SU-DHL-6 (cell line): ENCODE data around the gene LMOD1.
"Not testable (repeated sequence)": the region's sequence is repeated elsewhere in the genome, so short reads cannot be mapped to it uniquely, and the experiment has no call there.

Experiments used
- H2AFZ ChIP-seq: fragments of 200-600 bp; sonication (generic); 2 replicates; pipeline ENCODE4 v1.6.1; 2014; ENCODE audit warnings: low read depth, mild to moderate bottlenecking, moderate library complexity, mixed read lengths, antibody characterized with exemption, low read length; ENCODE audit not compliant: severe bottlenecking
- H3F3A ChIP-seq: fragments of 200-600 bp; shearing (Covaris generic); 2 replicates; pipeline ENCODE4 v1.6.0; 2016; ENCODE audit warnings: antibody characterized with exemption, mild to moderate bottlenecking; ENCODE audit not compliant: insufficient read depth
- H3K27ac ChIP-seq: fragments of 200-600 bp; sonication (generic); 2 replicates; pipeline ENCODE4 v1.5.1; 2016; ENCODE audit warnings: low read depth, mild to moderate bottlenecking, low read length, moderate library complexity, mixed read lengths
- H3K27me3 ChIP-seq: fragments of 200-600 bp; sonication (generic), shearing (Covaris generic); 2 replicates; pipeline ENCODE4 v1.6.0; 2014; ENCODE audit warnings: mild to moderate bottlenecking, low read length
- H3K36me3 ChIP-seq: fragments of 200-600 bp; sonication (generic); 2 replicates; pipeline ENCODE4 v1.6.1; 2014; ENCODE audit warnings: mild to moderate bottlenecking, low read length, mixed read lengths
- H3K4me2 ChIP-seq: fragments of 300-600, 200-600 bp; shearing (Covaris generic), sonication (generic); 2 replicates; pipeline ENCODE4 v1.6.0; 2014; ENCODE audit warnings: low read length, low read depth, mild to moderate bottlenecking; ENCODE audit not compliant: poor library complexity, severe bottlenecking
- H3K4me3 ChIP-seq: fragments of 200-600 bp; sonication (generic); 2 replicates; pipeline ENCODE4 v1.5.1; 2014; ENCODE audit warnings: antibody characterized with exemption, low read length, mild to moderate bottlenecking, mixed read lengths; ENCODE audit not compliant: insufficient read depth, poor library complexity, severe bottlenecking
- H3K79me2 ChIP-seq: fragments of 200-600 bp; sonication (generic); 2 replicates; pipeline ENCODE4 v1.6.1; 2014; ENCODE audit warnings: mild to moderate bottlenecking, low read length, moderate library complexity; ENCODE audit not compliant: insufficient read depth
- H3K9ac ChIP-seq: fragments of 200-600 bp; sonication (generic); 2 replicates; pipeline ENCODE4 v1.7.0; 2014; ENCODE audit warnings: mild to moderate bottlenecking, low read length
- H3K9me2 ChIP-seq: fragments of 200-600 bp; sonication (generic); replicated peaks from 2 replicates; pipeline ENCODE4 v1.6.1; 2014; ENCODE audit warnings: low read length; ENCODE audit not compliant: insufficient read depth
- H3K9me3 ChIP-seq: fragments of 200-600 bp; sonication (generic); 2 replicates; pipeline ENCODE4 v1.6.1; 2014; ENCODE audit warnings: low read length, mixed read lengths; ENCODE audit not compliant: insufficient read depth
- H4K20me1 ChIP-seq: fragments of 200-600 bp; sonication (generic); 2 replicates; pipeline ENCODE4 v1.6.1; 2014; ENCODE audit warnings: low read depth, mild to moderate bottlenecking, antibody characterized with exemption, low read length, moderate library complexity, mixed read lengths
- CTCF ChIP-seq: fragments of 200-600 bp; sonication (generic); IDR thresholded peaks from one replicate; pipeline ENCODE4 v1.5.1; 2017; ENCODE audit warnings: antibody characterized with exemption, mild to moderate bottlenecking, low read length, moderate library complexity; ENCODE audit not compliant: insufficient read depth, poor library complexity, severe bottlenecking
- EZH2phosphoT487 ChIP-seq: fragments of 200-600 bp; sonication (generic), shearing (Covaris generic); conservative IDR thresholded peaks from 2 replicates; pipeline ENCODE4 v1.6.1; 2018; ENCODE audit warnings: mild to moderate bottlenecking, antibody characterized with exemption, low read length, moderate library complexity, mixed read lengths

The LMOD1 gene

GRCh38 chr1:201941420-201942128 lies 4.8 kb downstream of the LMOD1 start:
- Histone ChIP-seq H3K9ac (no peak overlapping the region), H3K27me3 (no peaks in the 10 kb centered on the region), H3K4me3 (no peak overlapping the region), H4K20me1 (no peaks in the 10 kb centered on the region), H3K9me2 (no peaks in the 10 kb centered on the region), H3K79me2 (no peaks in the 10 kb centered on the region), H3K36me3 (no peaks in the 10 kb centered on the region), H3K27ac (no peak overlapping the region), H3K4me2 (no peak overlapping the region), H3K9me3 (no peaks in the 10 kb centered on the region), H3F3A (no peaks in the 10 kb centered on the region), H2AFZ (no peak overlapping the region)
- TF ChIP-seq EZH2phosphoT487 (no peak), CTCF (no peak)

DNA sequence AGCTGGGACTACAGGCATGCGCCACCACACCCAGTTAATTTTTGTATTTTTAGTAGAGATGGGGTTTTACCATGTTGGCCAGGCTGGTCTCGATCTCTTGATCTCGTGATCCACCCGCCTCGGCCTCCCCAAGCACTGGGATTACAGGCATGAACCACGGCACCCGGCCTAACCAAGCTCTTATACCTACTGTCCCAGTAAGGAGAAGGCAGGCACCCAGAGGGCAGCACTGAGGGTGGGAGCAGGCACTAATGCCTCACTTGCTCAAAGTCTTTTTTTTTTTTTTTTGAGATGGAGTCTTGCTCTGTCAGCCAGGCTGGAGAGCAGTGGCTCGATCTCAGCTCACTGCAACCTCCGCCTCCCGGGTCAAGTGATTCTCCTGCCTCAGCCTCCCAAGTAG lies 6.0 kb downstream of the LMOD1 start:
- not testable (repeated sequence) for H3K4me2 ChIP-seq, H3K36me3 ChIP-seq, H4K20me1 ChIP-seq, H3K9ac ChIP-seq, H3F3A ChIP-seq, H3K4me3 ChIP-seq, H3K9me2 ChIP-seq, H3K27ac ChIP-seq, H2AFZ ChIP-seq, H3K9me3 ChIP-seq, H3K27me3 ChIP-seq, H3K79me2 ChIP-seq

- TF ChIP-seq EZH2phosphoT487, result no peak
- TF ChIP-seq CTCF, result no peak
- Histone ChIP-seq H3K4me2 (no peak overlapping the region), H3K27ac (no peak overlapping the region), H3F3A (no peaks in the 10 kb centered on the region), H3K9me2 (no peaks in the 10 kb centered on the region), H3K9ac (no peak overlapping the region), H3K27me3 (no peaks in the 10 kb centered on the region), H3K36me3 (no peaks in the 10 kb centered on the region), H2AFZ (no peak overlapping the region), H4K20me1 (no peaks in the 10 kb centered on the region), H3K9me3 (no peaks in the 10 kb centered on the region), H3K4me3 (no peak overlapping the region), H3K79me2 (no peaks in the 10 kb centered on the region)
Observed at GRCh38 chr1:201939574-201939973, 6.8 kb downstream of the LMOD1 start.

GRCh38 chr1:201939148-201939547 lies 7.2 kb downstream of the LMOD1 start:
- Histone ChIP-seq H3K36me3 (no peaks in the 10 kb centered on the region), H2AFZ (no peak overlapping the region), H3K9me2 (no peaks in the 10 kb centered on the region), H3F3A (no peaks in the 10 kb centered on the region), H3K27me3 (no peaks in the 10 kb centered on the region), H3K79me2 (no peaks in the 10 kb centered on the region), H3K4me3 (no peak overlapping the region), H3K4me2 (no peak overlapping the region), H3K9ac (no peak overlapping the region), H4K20me1 (no peaks in the 10 kb centered on the region), H3K27ac (no peak overlapping the region), H3K9me3 (no peaks in the 10 kb centered on the region)
- TF ChIP-seq CTCF (no peak), EZH2phosphoT487 (no peak)
